ENCODE measurements around the gene PLA2G12B.

Gene PLA2G12B

GRCh38 chr10:72930276-72930675, 24.3 kb downstream of the PLA2G12B start:
- H3K27ac ChIP-seq (ENCODE audit: low read depth, low read length) = no peak overlapping the region
- H3K79me2 ChIP-seq (ENCODE audit: control insufficient read depth, low read length) = no peaks in the 10 kb centered on the region
- H3K27me3 ChIP-seq (ENCODE audit: control insufficient read depth, low read length) = 0 out of 2 replicates have a peak, but pooled peaks cover 4% of the 10 kb centered on the region
- H3K4me2 ChIP-seq (ENCODE audit: low read length) = no peak overlapping the region
- no peaks in the 10 kb centered on the region for H3K9me2 ChIP-seq (replicated peaks; ENCODE audit: control insufficient read depth, low read length)
- H3K4me3 ChIP-seq (ENCODE audit: low read length) = no peak overlapping the region
- H4K20me1 ChIP-seq (ENCODE audit: control insufficient read depth, insufficient read depth, low read depth, low read length) = no peaks in the 10 kb centered on the region
- TF ChIP-seq EZH2phosphoT487 (IDR thresholded peaks at IDR 0.05; ENCODE audit: borderline replicate concordance, low read length) = no peak
- TF ChIP-seq CTCF (IDR thresholded peaks at IDR 0.05; ENCODE audit: low read depth, low read length, poor library complexity, severe bottlenecking) = no peak
- H3K4me1 ChIP-seq (ENCODE audit: control insufficient read depth, low read length) = no peaks in the 10 kb centered on the region
- H3F3A ChIP-seq (ENCODE audit: control insufficient read depth, insufficient read depth) = no peaks in the 10 kb centered on the region
- no peaks in the 10 kb centered on the region for H3K9me3 ChIP-seq (ENCODE audit: control insufficient read depth, insufficient read depth, low read length)
- H3K36me3 ChIP-seq (ENCODE audit: control insufficient read depth, low read length) = no peaks in the 10 kb centered on the region

GRCh38 chr10:72928798-72929197, 25.8 kb downstream of the PLA2G12B start:
- no peak overlapping the region for H3K27ac ChIP-seq (ENCODE audit: low read depth, low read length)
- H3K79me2 ChIP-seq (ENCODE audit: control insufficient read depth, low read length) = no peaks in the 10 kb centered on the region
- no peak overlapping the region for H3K4me3 ChIP-seq (ENCODE audit: low read length)
- no peaks in the 10 kb centered on the region for H3K27me3 ChIP-seq (ENCODE audit: control insufficient read depth, low read length)
- H3K4me2 ChIP-seq (ENCODE audit: low read length) = no peak overlapping the region
- no peaks in the 10 kb centered on the region for H3K9me2 ChIP-seq (replicated peaks; ENCODE audit: control insufficient read depth, low read length)
- no peaks in the 10 kb centered on the region for H3F3A ChIP-seq (ENCODE audit: control insufficient read depth, insufficient read depth)
- H4K20me1 ChIP-seq (ENCODE audit: control insufficient read depth, insufficient read depth, low read depth, low read length) = no peaks in the 10 kb centered on the region
- TF ChIP-seq CTCF (IDR thresholded peaks at IDR 0.05; ENCODE audit: low read depth, low read length, poor library complexity, severe bottlenecking) (no peak), EZH2phosphoT487 (IDR thresholded peaks at IDR 0.05; ENCODE audit: borderline replicate concordance, low read length) (no peak)
- H3K36me3 ChIP-seq (ENCODE audit: control insufficient read depth, low read length) = no peaks in the 10 kb centered on the region
- no peaks in the 10 kb centered on the region for H3K4me1 ChIP-seq (ENCODE audit: control insufficient read depth, low read length)
- no peaks in the 10 kb centered on the region for H3K9me3 ChIP-seq (ENCODE audit: control insufficient read depth, insufficient read depth, low read length)

- no peak overlapping the region for H3K27ac ChIP-seq (ENCODE audit: low read depth, low read length)
- H3K79me2 ChIP-seq (ENCODE audit: control insufficient read depth, low read length) = no peaks in the 10 kb centered on the region
- H3K27me3 ChIP-seq (ENCODE audit: control insufficient read depth, low read length) = peaks cover 3% of the 10 kb centered on the region; the same call in 1 of the 2 replicates
- H3K4me1 ChIP-seq (ENCODE audit: control insufficient read depth, low read length) = no peaks in the 10 kb centered on the region
- H3K9me3 ChIP-seq (ENCODE audit: control insufficient read depth, insufficient read depth, low read length) = no peaks in the 10 kb centered on the region
- H3K4me3 ChIP-seq (ENCODE audit: low read length) = no peak overlapping the region
- no peak for TF ChIP-seq EZH2phosphoT487 (IDR thresholded peaks at IDR 0.05; ENCODE audit: borderline replicate concordance, low read length)
- TF ChIP-seq CTCF (IDR thresholded peaks at IDR 0.05; ENCODE audit: low read depth, low read length, poor library complexity, severe bottlenecking) = no peak
- no peaks in the 10 kb centered on the region for H3F3A ChIP-seq (ENCODE audit: control insufficient read depth, insufficient read depth)
- no peaks in the 10 kb centered on the region for H4K20me1 ChIP-seq (ENCODE audit: control insufficient read depth, insufficient read depth, low read depth, low read length)
- H3K9me2 ChIP-seq (replicated peaks; ENCODE audit: control insufficient read depth, low read length) = no peaks in the 10 kb centered on the region
- H3K4me2 ChIP-seq (ENCODE audit: low read length) = no peak overlapping the region
- H3K36me3 ChIP-seq (ENCODE audit: control insufficient read depth, low read length) = no peaks in the 10 kb centered on the region
Observed at GRCh38 chr10:72927485-72927884, 27.1 kb downstream of the PLA2G12B start.

Data from DOHH2 (cell line).